Fibroblast of pulmonary artery (primary cell): ENCODE data around the gene MXD4.
A peak's percentile ranks its signal among the peaks of the same experiment; 100 is the strongest.
"Not testable (repeated sequence)": the region's sequence is repeated elsewhere in the genome, so short reads cannot be mapped to it uniquely, and the experiment has no call there.

Experiments
- DNase-seq: peaks from one replicate; pipeline ENCODE4 v3.0.0-alpha.2; 2010; ENCODE audit warnings: low read depth
- H3K4me3 ChIP-seq: replicated peaks from 2 replicates; pipeline ENCODE4 v1.5.1; 2011; ENCODE audit warnings: low read depth, mild to moderate bottlenecking, control low read depth, low read length, moderate library complexity
- TF ChIP-seq, protein P1 (sequence below): IDR thresholded peaks from 2 replicates; pipeline ENCODE4 v1.5.1; 2011; ENCODE audit warnings: mild to moderate bottlenecking, control low read depth, low read length, inconsistent platforms; ENCODE audit errors: missing control alignments

MXD4 gene

DNA sequence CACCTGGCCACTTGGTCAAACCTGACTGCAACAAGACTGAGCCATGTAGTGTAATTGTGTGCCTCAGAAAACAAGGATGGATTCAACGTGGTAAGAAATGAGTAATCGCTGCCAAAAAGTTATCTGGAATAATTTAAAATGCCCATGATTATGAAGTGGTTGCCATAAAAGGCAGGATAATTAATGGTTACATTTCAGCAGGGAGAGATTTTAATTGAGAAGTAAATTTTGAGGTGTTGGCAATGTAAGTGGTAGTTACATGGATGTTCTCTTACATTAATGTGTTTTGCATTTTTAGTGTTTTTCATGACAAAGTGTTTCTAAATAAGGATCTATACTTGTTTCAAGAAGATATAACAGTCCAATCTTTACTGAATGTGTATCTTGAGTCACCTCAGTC is 35.6 kb downstream of the MXD4 start:
- TF ChIP-seq, protein P1, sequence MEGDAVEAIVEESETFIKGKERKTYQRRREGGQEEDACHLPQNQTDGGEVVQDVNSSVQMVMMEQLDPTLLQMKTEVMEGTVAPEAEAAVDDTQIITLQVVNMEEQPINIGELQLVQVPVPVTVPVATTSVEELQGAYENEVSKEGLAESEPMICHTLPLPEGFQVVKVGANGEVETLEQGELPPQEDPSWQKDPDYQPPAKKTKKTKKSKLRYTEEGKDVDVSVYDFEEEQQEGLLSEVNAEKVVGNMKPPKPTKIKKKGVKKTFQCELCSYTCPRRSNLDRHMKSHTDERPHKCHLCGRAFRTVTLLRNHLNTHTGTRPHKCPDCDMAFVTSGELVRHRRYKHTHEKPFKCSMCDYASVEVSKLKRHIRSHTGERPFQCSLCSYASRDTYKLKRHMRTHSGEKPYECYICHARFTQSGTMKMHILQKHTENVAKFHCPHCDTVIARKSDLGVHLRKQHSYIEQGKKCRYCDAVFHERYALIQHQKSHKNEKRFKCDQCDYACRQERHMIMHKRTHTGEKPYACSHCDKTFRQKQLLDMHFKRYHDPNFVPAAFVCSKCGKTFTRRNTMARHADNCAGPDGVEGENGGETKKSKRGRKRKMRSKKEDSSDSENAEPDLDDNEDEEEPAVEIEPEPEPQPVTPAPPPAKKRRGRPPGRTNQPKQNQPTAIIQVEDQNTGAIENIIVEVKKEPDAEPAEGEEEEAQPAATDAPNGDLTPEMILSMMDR: no peak
- no peak overlapping the region for H3K4me3 ChIP-seq
- no peak for DNase-seq

- TF ChIP-seq, protein P1: no peak
- DNase-seq: no peak
- H3K4me3 ChIP-seq: no peak overlapping the region
These were observed 39.1 kb downstream of the MXD4 start for GRCh38 chr4:2222838-2223237.

- H3K4me3 ChIP-seq, DNase-seq: not testable (repeated sequence)
These were observed 40.5 kb downstream of the MXD4 start for GRCh38 chr4:2221378-2221777.

DNA sequence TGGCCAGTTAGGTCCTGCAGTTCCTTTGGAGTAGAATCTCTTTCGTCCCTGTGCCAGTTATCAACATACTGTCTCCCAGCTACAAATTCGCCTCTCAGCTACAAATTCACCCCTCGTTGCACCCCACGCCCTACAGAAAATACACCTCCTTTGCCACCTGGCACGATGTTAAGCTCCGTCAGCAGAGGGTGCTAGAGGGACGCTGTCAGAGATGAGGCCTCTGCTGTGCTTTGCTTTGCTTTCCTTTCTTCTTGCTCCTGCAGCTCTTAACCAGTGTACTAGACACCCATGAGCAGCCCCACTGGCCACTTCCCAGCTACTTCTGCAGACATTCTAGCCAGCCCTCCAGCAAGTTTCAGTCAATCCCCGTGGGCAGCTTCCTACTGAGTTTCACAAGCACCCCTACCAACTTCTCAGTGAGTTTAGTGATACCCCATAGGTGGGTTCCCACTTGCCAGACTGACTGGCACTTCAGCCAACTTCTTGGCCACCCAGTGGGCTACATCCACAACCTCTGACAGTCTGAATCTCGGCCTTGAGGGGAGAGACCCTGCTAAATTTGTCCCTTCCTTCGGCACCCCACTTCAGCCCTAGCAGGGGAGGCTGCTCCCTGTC is 41.8 kb downstream of the MXD4 start:
- TF ChIP-seq, protein P1: peak; percentile 97
- DNase-seq: peak; percentile 79
- no peak overlapping the region for H3K4me3 ChIP-seq

- TF ChIP-seq, protein P1: no peak
- no peak for DNase-seq
These were observed 42.6 kb downstream of the MXD4 start for GRCh38 chr4:2219233-2219760.

GRCh38 chr4:2218436-2218835 is 43.5 kb downstream of the MXD4 start:
- TF ChIP-seq, protein P1: no peak
- DNase-seq: no peak
- no peak overlapping the region for H3K4me3 ChIP-seq

More at GRCh38 chr4:2219233-2219760, 42.6 kb downstream of the MXD4 start:
- no peak overlapping the region for H3K4me3 ChIP-seq

GRCh38 chr4:2217726-2218125 is 44.2 kb downstream of the MXD4 start:
- no peak overlapping the region for H3K4me3 ChIP-seq
- peak; percentile 10 for DNase-seq
- TF ChIP-seq, protein P1: no peak
